SK-N-SH treated with all-trans-retinoic acid at 6 μM for 48 hours (cell line): Measurements from ENCODE around the gene FANCI.

ENCODE experiments used
- ATAC-seq: fragments of 200-7000 bp; cut with Tn5 transposase; 3 replicates; pipeline ENCODE4 v1.9.1; 2020; ENCODE audit warnings: mild to moderate bottlenecking, moderate library complexity
- ARNTL ChIP-seq: fragments of 450-650 bp; formaldehyde crosslinking; IDR thresholded peaks from 2 replicates; pipeline ENCODE4 v1.5.0; 2020; ENCODE audit warnings: low read depth, mild to moderate bottlenecking, moderate library complexity, borderline replicate concordance
- BACH2 ChIP-seq: fragments of 250-450 bp; sonication (Bioruptor Pico); IDR thresholded peaks from 2 replicates; pipeline ENCODE4 v1.9.0; 2021; ENCODE audit warnings: mild to moderate bottlenecking, borderline replicate concordance
- ESRRG ChIP-seq: fragments of 250-450 bp; sonication (Bioruptor Pico); IDR thresholded peaks from 2 replicates; pipeline ENCODE4 v1.6.1; 2021; ENCODE audit warnings: mild to moderate bottlenecking
- ISL1 ChIP-seq: fragments of 250-450 bp; sonication (Bioruptor Pico); IDR thresholded peaks from 2 replicates; pipeline ENCODE4 v2.1.2; 2022; ENCODE audit warnings: mild to moderate bottlenecking, moderate library complexity
- OSR1 ChIP-seq: fragments of 250-450 bp; sonication (Bioruptor Pico); IDR thresholded peaks from 2 replicates; pipeline ENCODE4 v1.8.0; 2022; ENCODE audit warnings: moderate library complexity, mild to moderate bottlenecking, inconsistent platforms
- PATZ1 ChIP-seq: fragments of 250-450 bp; sonication (Bioruptor Pico); IDR thresholded peaks from 2 replicates; pipeline ENCODE4 v1.8.0; 2020; ENCODE audit warnings: mild to moderate bottlenecking, moderate library complexity, borderline replicate concordance
- PPARA ChIP-seq: fragments of 250-450 bp; sonication (Bioruptor Pico); IDR thresholded peaks from 2 replicates; pipeline ENCODE4 v1.5.0; 2020; ENCODE audit warnings: mild to moderate bottlenecking, borderline replicate concordance
- RARB ChIP-seq: fragments of 250-450 bp; sonication (Bioruptor Pico); IDR thresholded peaks from 2 replicates; pipeline ENCODE4 v1.8.0; 2021; ENCODE audit warnings: mild to moderate bottlenecking, moderate library complexity
- SNAI2 ChIP-seq: fragments of 250-450 bp; sonication (Bioruptor Pico); IDR thresholded peaks from 2 replicates; pipeline ENCODE4 v1.5.0; 2020; ENCODE audit warnings: mild to moderate bottlenecking, moderate library complexity
- TOX ChIP-seq: fragments of 250-450 bp; sonication (Bioruptor Pico); IDR thresholded peaks from 2 replicates; pipeline ENCODE4 v1.8.0; 2021; ENCODE audit warnings: mild to moderate bottlenecking, moderate library complexity, borderline replicate concordance
- TSHZ2 ChIP-seq: fragments of 250-450 bp; sonication (Bioruptor Pico); IDR thresholded peaks from 2 replicates; pipeline ENCODE4 v1.5.0; 2020; ENCODE audit warnings: mild to moderate bottlenecking, moderate library complexity
- ZC3H10 ChIP-seq: fragments of 250-450 bp; sonication (Bioruptor Pico); IDR thresholded peaks from 2 replicates; pipeline ENCODE4 v1.5.1; 2021; ENCODE audit warnings: mild to moderate bottlenecking, moderate library complexity
- ZFP3 ChIP-seq: fragments of 250-450 bp; sonication (Bioruptor Pico); IDR thresholded peaks from 2 replicates; pipeline ENCODE4 v1.5.0; 2020; ENCODE audit warnings: mild to moderate bottlenecking, moderate library complexity
- ZFP30 ChIP-seq: fragments of 450-650 bp; formaldehyde crosslinking; IDR thresholded peaks from 2 replicates; pipeline ENCODE4 v1.5.0; 2022; ENCODE audit warnings: mild to moderate bottlenecking, moderate library complexity
- ZNF565 ChIP-seq: fragments of 450-650 bp; formaldehyde crosslinking; conservative IDR thresholded peaks from 2 replicates; pipeline ENCODE4 v1.5.0; 2020; ENCODE audit warnings: low read depth, mild to moderate bottlenecking, moderate library complexity
- ZNF70 ChIP-seq: fragments of 450-650 bp; formaldehyde crosslinking; IDR thresholded peaks from 2 replicates; pipeline ENCODE4 v1.5.0; 2020; ENCODE audit warnings: mild to moderate bottlenecking, moderate library complexity
- ZNF8 ChIP-seq: fragments of 450-650 bp; formaldehyde crosslinking; IDR thresholded peaks from 2 replicates; pipeline ENCODE4 v1.5.0; 2020; ENCODE audit warnings: mild to moderate bottlenecking, moderate library complexity
- TF ChIP-seq, protein P1 (sequence below): fragments of 250-450 bp; sonication (Bioruptor Pico); IDR thresholded peaks from 2 replicates; pipeline ENCODE4 v1.5.1; 2021; ENCODE audit warnings: mild to moderate bottlenecking, moderate library complexity
- TF ChIP-seq, protein P2 (sequence below): fragments of 250-450 bp; sonication (Bioruptor Pico); IDR thresholded peaks from 2 replicates; pipeline ENCODE4 v1.8.0; 2021; ENCODE audit warnings: low read depth, mild to moderate bottlenecking, moderate library complexity, borderline replicate concordance
- TF ChIP-seq, protein P3 (sequence below): fragments of 250-450 bp; sonication (Bioruptor Pico); IDR thresholded peaks from 2 replicates; pipeline ENCODE4 v1.5.1; 2020; ENCODE audit warnings: low read depth, mild to moderate bottlenecking, moderate library complexity

The FANCI gene

DNA sequence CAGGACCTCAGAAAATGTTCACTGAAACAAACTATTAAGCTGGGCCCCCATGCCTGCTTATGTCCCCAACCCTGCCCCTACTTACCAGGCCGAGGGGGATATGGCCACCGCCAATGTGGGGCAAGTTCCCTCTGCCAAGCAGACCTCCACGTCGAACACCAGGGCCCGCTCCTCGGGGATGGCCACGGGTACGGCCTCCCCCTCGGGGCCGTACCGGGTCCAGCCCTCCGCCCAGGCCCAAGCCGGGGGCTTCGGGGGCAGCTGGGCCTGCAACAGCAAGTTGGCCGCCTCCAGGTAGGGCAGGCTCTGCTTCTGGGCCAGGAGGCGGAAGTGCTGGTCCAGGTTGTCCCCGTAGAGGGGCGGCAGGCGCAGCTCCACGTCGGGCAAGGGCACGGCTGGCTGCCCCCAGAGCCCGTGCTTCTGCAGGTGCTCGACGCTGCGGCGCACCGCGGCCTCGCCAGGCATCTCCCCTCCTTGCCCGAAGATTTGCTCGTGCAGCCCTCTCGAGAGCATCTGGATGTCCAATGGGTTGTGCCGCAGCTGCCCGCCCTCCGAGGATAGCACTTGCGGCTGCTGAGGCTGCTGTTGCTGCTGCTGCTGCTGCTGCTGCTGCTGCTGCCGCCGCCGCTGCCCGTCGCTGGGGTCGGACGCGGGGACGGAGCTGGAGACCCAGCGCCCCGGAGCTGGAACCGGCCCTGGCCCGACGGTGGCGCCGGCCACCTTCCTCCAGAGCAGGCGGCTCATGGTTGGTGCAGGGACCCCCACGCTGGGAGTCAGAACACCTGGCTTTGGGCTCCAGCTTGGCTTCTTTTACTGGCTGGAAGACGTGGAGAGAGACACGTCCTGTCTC is 89.5 kb downstream of the FANCI start:
- TF ChIP-seq BACH2 (CRISPR knock-in tag) (no peak), SNAI2 (CRISPR knock-in tag) (no peak), RARB (CRISPR knock-in tag) (no peak), ISL1 (no peak), ZFP30 (CRISPR knock-in tag) (no peak), OSR1 (CRISPR knock-in tag) (no peak), ZFP3 (CRISPR knock-in tag) (no peak), PPARA (no peak), ESRRG (CRISPR knock-in tag) (no peak), ZC3H10 (CRISPR knock-in tag) (no peak), ZNF8 (CRISPR knock-in tag) (no peak), TOX (CRISPR knock-in tag) (no peak), ZNF565 (no peak), ARNTL (CRISPR knock-in tag) (no peak), TSHZ2 (CRISPR knock-in tag) (no peak), ZNF70 (CRISPR knock-in tag) (no peak), PATZ1 (CRISPR knock-in tag) (no peak)
- TF ChIP-seq, protein P1, sequence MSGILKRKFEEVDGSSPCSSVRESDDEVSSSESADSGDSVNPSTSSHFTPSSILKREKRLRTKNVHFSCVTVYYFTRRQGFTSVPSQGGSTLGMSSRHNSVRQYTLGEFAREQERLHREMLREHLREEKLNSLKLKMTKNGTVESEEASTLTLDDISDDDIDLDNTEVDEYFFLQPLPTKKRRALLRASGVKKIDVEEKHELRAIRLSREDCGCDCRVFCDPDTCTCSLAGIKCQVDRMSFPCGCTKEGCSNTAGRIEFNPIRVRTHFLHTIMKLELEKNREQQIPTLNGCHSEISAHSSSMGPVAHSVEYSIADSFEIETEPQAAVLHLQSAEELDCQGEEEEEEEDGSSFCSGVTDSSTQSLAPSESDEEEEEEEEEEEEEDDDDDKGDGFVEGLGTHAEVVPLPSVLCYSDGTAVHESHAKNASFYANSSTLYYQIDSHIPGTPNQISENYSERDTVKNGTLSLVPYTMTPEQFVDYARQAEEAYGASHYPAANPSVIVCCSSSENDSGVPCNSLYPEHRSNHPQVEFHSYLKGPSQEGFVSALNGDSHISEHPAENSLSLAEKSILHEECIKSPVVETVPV: no peak
- TF ChIP-seq, protein P2, sequence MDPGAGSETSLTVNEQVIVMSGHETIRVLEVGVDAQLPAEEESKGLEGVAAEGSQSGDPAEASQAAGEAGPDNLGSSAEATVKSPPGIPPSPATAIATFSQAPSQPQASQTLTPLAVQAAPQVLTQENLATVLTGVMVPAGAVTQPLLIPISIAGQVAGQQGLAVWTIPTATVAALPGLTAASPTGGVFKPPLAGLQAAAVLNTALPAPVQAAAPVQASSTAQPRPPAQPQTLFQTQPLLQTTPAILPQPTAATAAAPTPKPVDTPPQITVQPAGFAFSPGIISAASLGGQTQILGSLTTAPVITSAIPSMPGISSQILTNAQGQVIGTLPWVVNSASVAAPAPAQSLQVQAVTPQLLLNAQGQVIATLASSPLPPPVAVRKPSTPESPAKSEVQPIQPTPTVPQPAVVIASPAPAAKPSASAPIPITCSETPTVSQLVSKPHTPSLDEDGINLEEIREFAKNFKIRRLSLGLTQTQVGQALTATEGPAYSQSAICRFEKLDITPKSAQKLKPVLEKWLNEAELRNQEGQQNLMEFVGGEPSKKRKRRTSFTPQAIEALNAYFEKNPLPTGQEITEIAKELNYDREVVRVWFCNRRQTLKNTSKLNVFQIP (CRISPR knock-in tag): no peak
- TF ChIP-seq, protein P3, sequence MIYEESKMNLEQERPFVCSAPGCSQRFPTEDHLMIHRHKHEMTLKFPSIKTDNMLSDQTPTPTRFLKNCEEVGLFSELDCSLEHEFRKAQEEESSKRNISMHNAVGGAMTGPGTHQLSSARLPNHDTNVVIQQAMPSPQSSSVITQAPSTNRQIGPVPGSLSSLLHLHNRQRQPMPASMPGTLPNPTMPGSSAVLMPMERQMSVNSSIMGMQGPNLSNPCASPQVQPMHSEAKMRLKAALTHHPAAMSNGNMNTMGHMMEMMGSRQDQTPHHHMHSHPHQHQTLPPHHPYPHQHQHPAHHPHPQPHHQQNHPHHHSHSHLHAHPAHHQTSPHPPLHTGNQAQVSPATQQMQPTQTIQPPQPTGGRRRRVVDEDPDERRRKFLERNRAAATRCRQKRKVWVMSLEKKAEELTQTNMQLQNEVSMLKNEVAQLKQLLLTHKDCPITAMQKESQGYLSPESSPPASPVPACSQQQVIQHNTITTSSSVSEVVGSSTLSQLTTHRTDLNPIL: no peak
- no peak for ATAC-seq

- no peak for ATAC-seq
- TF ChIP-seq ZC3H10 (CRISPR knock-in tag) (no peak), PATZ1 (CRISPR knock-in tag) (no peak), ESRRG (CRISPR knock-in tag) (no peak), ZFP3 (CRISPR knock-in tag) (no peak), SNAI2 (CRISPR knock-in tag) (no peak)
Measured at GRCh38 chr15:89333959-89334509, 90.3 kb downstream of the FANCI start.
